ENCODE results near the gene MCU.

DNA sequence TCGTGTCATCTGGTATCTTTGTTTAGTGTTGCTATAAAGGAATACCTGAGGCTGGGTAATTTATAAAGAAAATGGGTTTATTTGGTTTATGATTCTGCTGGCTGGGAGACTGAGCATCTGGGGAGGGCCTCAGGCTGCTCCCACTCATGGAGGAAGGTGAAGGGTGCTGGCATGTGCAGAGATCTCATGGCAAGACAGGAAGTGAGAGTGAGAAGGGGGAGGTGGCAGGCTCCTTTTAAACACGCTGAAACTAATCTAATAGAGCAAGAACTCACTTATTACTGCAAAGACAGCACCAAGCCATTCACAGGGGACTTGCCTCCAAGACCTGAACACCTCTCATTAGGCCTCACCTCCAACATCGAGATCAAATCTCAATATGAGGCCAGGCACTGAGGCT is 212.9 kb downstream of the MCU start:
- TF ChIP-seq CTCF (IDR thresholded peaks at IDR 0.05) = no peak
- TF ChIP-seq EZH2phosphoT487 (IDR thresholded peaks at IDR 0.05) = no peak

All from neural progenitor cell (in vitro differentiated cells).